Measurements from ENCODE around the gene PLIN4.

DNA sequence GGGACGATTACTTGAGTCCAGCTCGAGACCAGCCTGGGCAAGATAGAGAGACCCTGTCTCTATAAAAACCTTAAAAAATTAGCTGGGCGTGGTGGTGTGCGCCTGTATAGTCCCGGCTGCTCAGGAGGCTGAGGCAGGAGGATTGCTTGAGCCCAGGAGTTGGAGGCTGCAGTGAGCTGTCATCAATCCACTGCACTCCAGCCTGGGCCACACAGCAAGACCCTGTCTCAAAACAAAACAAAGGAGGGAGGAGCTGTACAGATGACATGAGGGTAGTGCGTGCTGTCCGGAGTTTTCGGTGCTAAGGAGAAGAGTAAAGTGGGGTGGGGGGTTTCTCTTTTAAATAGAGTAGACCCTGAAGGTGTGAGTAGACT lies 23.6 kb downstream of the PLIN4 start:
- TF ChIP-seq FOXM1 (IDR thresholded peaks at IDR 0.05; ENCODE audit: borderline replicate concordance) (no peak), SUZ12 (IDR thresholded peaks at IDR 0.05) (no peak), TARDBP (IDR thresholded peaks at IDR 0.05) (no peak), FOXA1 (IDR thresholded peaks at IDR 0.05) (no peak), FOXK2 (IDR thresholded peaks at IDR 0.05) (no peak), BHLHE40 (IDR thresholded peaks at IDR 0.05; ENCODE audit: borderline replicate concordance) (no peak), ELF4 (IDR thresholded peaks at IDR 0.05) (no peak), SP1 (IDR thresholded peaks at IDR 0.05) (no peak), LEF1 (IDR thresholded peaks at IDR 0.05; ENCODE audit: borderline replicate concordance) (no peak), L3MBTL2 (conservative IDR thresholded peaks at IDR 0.05) (no peak), ZNF384 (IDR thresholded peaks at IDR 0.05) (no peak), ARNT (IDR thresholded peaks at IDR 0.05) (no peak)

Data from HEK293T (cell line).